WTC11 (cell line): Measurements from ENCODE around the gene DOK7. TPM values are rescaled to one million over a fixed set of nuclear protein-coding genes. Genes with fewer than 3 reads are reported as not detected.

Experiments
- ATAC-seq: fragments of 200-7000 bp; cut with Tn5 transposase; 2 replicates; pipeline ENCODE4 v1.10.0; 2021; ENCODE audit warnings: mild to moderate bottlenecking, moderate library complexity
- CTCF ChIA-PET: fragments of 300-600 bp; sonication (Branson Sonifier 250); formaldehyde crosslinking; loops from one replicate; lab custom pipeline; 2021; ENCODE audit warnings: antibody characterized with exemption; lab: Charles Lee
- POLR2A ChIA-PET: fragments of 350-600 bp; sonication (Branson Sonifier 250); formaldehyde crosslinking; loops from one replicate; lab custom pipeline; 2021; ENCODE audit warnings: antibody characterized with exemption; lab: Charles Lee
- DNase-seq: peaks from one replicate; pipeline ENCODE4 v3.0.0; 2021; ENCODE audit warnings: low spot score
- H3K27ac Mint-ChIP-seq: 2 replicates; pipeline ENCODE4 v1.8.0; 2021; ENCODE audit warnings: mixed read lengths
- H3K27me3 Mint-ChIP-seq: 2 replicates; pipeline ENCODE4 v1.8.0; 2021; ENCODE audit warnings: low read depth, mild to moderate bottlenecking, moderate library complexity, mixed read lengths
- H3K36me3 Mint-ChIP-seq: 2 replicates; pipeline ENCODE4 v1.8.0; 2021; ENCODE audit warnings: mixed read lengths
- H3K4me1 Mint-ChIP-seq: 2 replicates; pipeline ENCODE4 v1.8.0; 2022; ENCODE audit warnings: mixed read lengths
- H3K4me3 Mint-ChIP-seq: 2 replicates; pipeline ENCODE4 v1.8.0; 2021; ENCODE audit warnings: mild to moderate bottlenecking, moderate library complexity, mixed read lengths
- H3K9me3 Mint-ChIP-seq: 2 replicates; pipeline ENCODE4 v1.8.0; 2021; ENCODE audit warnings: mixed read lengths
- AR ChIP-seq: fragments of 250-450 bp; sonication (Bioruptor Pico); IDR thresholded peaks from 2 replicates; pipeline ENCODE4 v1.9.0; 2021; ENCODE audit warnings: mild to moderate bottlenecking
- ARID4B ChIP-seq: sonication (generic); formaldehyde crosslinking; IDR thresholded peaks from 2 replicates; pipeline ENCODE4 v1.8.0; 2023; ENCODE audit warnings: missing genetic modification reagents, mild to moderate bottlenecking, borderline replicate concordance
- ATF1 ChIP-seq: sonication (generic); formaldehyde crosslinking; IDR thresholded peaks from 2 replicates; pipeline ENCODE4 v1.8.1; 2023; ENCODE audit warnings: mild to moderate bottlenecking, moderate library complexity, missing genetic modification reagents
- ELF4 ChIP-seq: sonication (generic); formaldehyde crosslinking; IDR thresholded peaks from 2 replicates; pipeline ENCODE4 v1.8.1; 2022; ENCODE audit warnings: low read depth, mild to moderate bottlenecking, moderate library complexity, missing genetic modification reagents
- ETV6 ChIP-seq: sonication (generic); formaldehyde crosslinking; IDR thresholded peaks from 2 replicates; pipeline ENCODE4 v1.8.1; 2022; ENCODE audit warnings: mild to moderate bottlenecking, missing genetic modification reagents
- HMGA2 ChIP-seq: fragments of 250-450 bp; sonication (Bioruptor Pico); IDR thresholded peaks from 2 replicates; pipeline ENCODE4 v1.4.0; 2021; ENCODE audit warnings: mild to moderate bottlenecking, moderate library complexity
- JAZF1 ChIP-seq: fragments of 250-450 bp; sonication (Bioruptor Pico); IDR thresholded peaks from 2 replicates; pipeline ENCODE4 v1.9.0; 2021; ENCODE audit warnings: moderate library complexity, mild to moderate bottlenecking, inconsistent platforms
- MLX ChIP-seq: sonication (generic); formaldehyde crosslinking; IDR thresholded peaks from 2 replicates; pipeline ENCODE4 v1.8.1; 2023; ENCODE audit warnings: mild to moderate bottlenecking, missing genetic modification reagents, moderate library complexity
- RORB ChIP-seq: fragments of 250-450 bp; sonication (Bioruptor Pico); IDR thresholded peaks from 2 replicates; pipeline ENCODE4 v1.9.0; 2021; ENCODE audit warnings: mild to moderate bottlenecking
- SOX15 ChIP-seq: fragments of 250-450 bp; sonication (Bioruptor Pico); IDR thresholded peaks from 2 replicates; pipeline ENCODE4 v1.9.0; 2021; ENCODE audit warnings: mild to moderate bottlenecking
- TEAD1 ChIP-seq: sonication (generic); formaldehyde crosslinking; IDR thresholded peaks from 2 replicates; pipeline ENCODE4 v1.8.0; 2022; ENCODE audit warnings: mild to moderate bottlenecking, missing genetic modification reagents
- ZMAT4 ChIP-seq: fragments of 250-450 bp; sonication (Bioruptor Pico); IDR thresholded peaks from 2 replicates; pipeline ENCODE4 v1.9.0; 2021; ENCODE audit warnings: mild to moderate bottlenecking
- ZNF416 ChIP-seq: fragments of 250-450 bp; sonication (Bioruptor Pico); IDR thresholded peaks from 2 replicates; pipeline ENCODE4 v1.9.0; 2021; ENCODE audit warnings: mild to moderate bottlenecking, inconsistent platforms
- ZNF671 ChIP-seq: fragments of 250-450 bp; sonication (Bioruptor Pico); IDR thresholded peaks from 2 replicates; pipeline ENCODE4 v1.8.0; 2021; ENCODE audit warnings: mild to moderate bottlenecking
- total RNA-seq: library from RNA; stranded (reverse); gene quantifications from 3 replicates; pipeline ENCODE4 v1.2.3, GENCODE V29; 2021
- TF ChIP-seq, protein P1 (sequence below): sonication (generic); formaldehyde crosslinking; IDR thresholded peaks from 2 replicates; pipeline ENCODE4 v1.8.0; 2023; ENCODE audit warnings: mild to moderate bottlenecking, missing genetic modification reagents
- TF ChIP-seq, protein P2 (sequence below): sonication (generic); formaldehyde crosslinking; IDR thresholded peaks from 2 replicates; pipeline ENCODE4 v1.8.1; 2023; ENCODE audit warnings: mild to moderate bottlenecking, moderate library complexity, missing genetic modification reagents
- TF ChIP-seq, protein P3 (sequence below): sonication (generic); formaldehyde crosslinking; IDR thresholded peaks from 2 replicates; pipeline ENCODE4 v1.8.1; 2023; ENCODE audit warnings: mild to moderate bottlenecking, missing genetic modification reagents, moderate library complexity

Gene DOK7
- total RNA-seq, 1 experiment from 2014 or later = 0.22 TPM

- Mint-ChIP-seq H3K36me3 (no peaks in the 10 kb centered on the region), H3K27me3 (peaks cover 95% of the 10 kb centered on the region), H3K4me1 (no peaks in the 10 kb centered on the region), H3K9me3 (no peaks in the 10 kb centered on the region), H3K27ac (no peak overlapping the region), H3K4me3 (no peak overlapping the region)
- no peak for TF ChIP-seq ZNF416 (CRISPR knock-in tag)
- no peak for TF ChIP-seq ETV6 (CRISPR knock-in tag)
- TF ChIP-seq ZNF671 = no peak
- TF ChIP-seq AR (CRISPR knock-in tag) = no peak
- TF ChIP-seq JAZF1 (CRISPR knock-in tag) = no peak
- TF ChIP-seq RORB (CRISPR knock-in tag) = no peak
- no peak for TF ChIP-seq MLX (CRISPR knock-in tag)
- no peak for TF ChIP-seq ELF4
- TF ChIP-seq ZMAT4 = no peak
- TF ChIP-seq, protein P1, sequence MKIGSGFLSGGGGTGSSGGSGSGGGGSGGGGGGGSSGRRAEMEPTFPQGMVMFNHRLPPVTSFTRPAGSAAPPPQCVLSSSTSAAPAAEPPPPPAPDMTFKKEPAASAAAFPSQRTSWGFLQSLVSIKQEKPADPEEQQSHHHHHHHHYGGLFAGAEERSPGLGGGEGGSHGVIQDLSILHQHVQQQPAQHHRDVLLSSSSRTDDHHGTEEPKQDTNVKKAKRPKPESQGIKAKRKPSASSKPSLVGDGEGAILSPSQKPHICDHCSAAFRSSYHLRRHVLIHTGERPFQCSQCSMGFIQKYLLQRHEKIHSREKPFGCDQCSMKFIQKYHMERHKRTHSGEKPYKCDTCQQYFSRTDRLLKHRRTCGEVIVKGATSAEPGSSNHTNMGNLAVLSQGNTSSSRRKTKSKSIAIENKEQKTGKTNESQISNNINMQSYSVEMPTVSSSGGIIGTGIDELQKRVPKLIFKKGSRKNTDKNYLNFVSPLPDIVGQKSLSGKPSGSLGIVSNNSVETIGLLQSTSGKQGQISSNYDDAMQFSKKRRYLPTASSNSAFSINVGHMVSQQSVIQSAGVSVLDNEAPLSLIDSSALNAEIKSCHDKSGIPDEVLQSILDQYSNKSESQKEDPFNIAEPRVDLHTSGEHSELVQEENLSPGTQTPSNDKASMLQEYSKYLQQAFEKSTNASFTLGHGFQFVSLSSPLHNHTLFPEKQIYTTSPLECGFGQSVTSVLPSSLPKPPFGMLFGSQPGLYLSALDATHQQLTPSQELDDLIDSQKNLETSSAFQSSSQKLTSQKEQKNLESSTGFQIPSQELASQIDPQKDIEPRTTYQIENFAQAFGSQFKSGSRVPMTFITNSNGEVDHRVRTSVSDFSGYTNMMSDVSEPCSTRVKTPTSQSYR (CRISPR knock-in tag) = no peak
- no peak for TF ChIP-seq ATF1 (CRISPR knock-in tag)
- no peak for TF ChIP-seq SOX15 (CRISPR knock-in tag)
- TF ChIP-seq HMGA2 (CRISPR knock-in tag) = no peak
- no peak for TF ChIP-seq ARID4B (CRISPR knock-in tag)
- TF ChIP-seq TEAD1 = no peak
- TF ChIP-seq, protein P2, sequence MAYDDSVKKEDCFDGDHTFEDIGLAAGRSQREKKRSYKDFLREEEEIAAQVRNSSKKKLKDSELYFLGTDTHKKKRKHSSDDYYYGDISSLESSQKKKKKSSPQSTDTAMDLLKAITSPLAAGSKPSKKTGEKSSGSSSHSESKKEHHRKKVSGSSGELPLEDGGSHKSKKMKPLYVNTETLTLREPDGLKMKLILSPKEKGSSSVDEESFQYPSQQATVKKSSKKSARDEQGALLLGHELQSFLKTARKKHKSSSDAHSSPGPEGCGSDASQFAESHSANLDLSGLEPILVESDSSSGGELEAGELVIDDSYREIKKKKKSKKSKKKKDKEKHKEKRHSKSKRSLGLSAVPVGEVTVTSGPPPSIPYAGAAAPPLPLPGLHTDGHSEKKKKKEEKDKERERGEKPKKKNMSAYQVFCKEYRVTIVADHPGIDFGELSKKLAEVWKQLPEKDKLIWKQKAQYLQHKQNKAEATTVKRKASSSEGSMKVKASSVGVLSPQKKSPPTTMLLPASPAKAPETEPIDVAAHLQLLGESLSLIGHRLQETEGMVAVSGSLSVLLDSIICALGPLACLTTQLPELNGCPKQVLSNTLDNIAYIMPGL (CRISPR knock-in tag) = no peak
- TF ChIP-seq, protein P3, sequence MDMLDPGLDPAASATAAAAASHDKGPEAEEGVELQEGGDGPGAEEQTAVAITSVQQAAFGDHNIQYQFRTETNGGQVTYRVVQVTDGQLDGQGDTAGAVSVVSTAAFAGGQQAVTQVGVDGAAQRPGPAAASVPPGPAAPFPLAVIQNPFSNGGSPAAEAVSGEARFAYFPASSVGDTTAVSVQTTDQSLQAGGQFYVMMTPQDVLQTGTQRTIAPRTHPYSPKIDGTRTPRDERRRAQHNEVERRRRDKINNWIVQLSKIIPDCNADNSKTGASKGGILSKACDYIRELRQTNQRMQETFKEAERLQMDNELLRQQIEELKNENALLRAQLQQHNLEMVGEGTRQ (CRISPR knock-in tag) = no peak
- no peak for DNase-seq
- CTCF ChIA-PET = interaction anchor here (1.0 to 5.7 kb wide), 4 partner anchors 12 to 388 kb away, joined by 3 to 61 read pairs (median 8); no protein-coding TSS in a partner anchor
- ATAC-seq = no peak
- POLR2A ChIA-PET = interaction anchor here (0.7 kb wide), 1 partner anchor 13 kb away, joined by 3 read pairs; no protein-coding TSS in a partner anchor
These were observed 29.9 kb downstream of the DOK7 start for GRCh38 chr4:3492741-3493719.
